EL (cell line): ENCODE measurements around the gene APEX1.
"Not testable (repeated sequence)": the region's sequence is repeated elsewhere in the genome, so short reads cannot be mapped to it uniquely, and the experiment has no call there.

Experiments used
- DNase-seq: peaks from one replicate; pipeline ENCODE4 v3.0.0-alpha.2; 2016

The APEX1 gene

GRCh38 chr14:20436363-20436755 lies 18.7 kb upstream of the APEX1 start:
- DNase-seq = peak; percentile 80

GRCh38 chr14:20438664-20439063 lies 16.4 kb upstream of the APEX1 start:
- DNase-seq = no peak

- DNase-seq = no peak
These were observed 14.6 kb upstream of the APEX1 start for GRCh38 chr14:20440465-20440864.

- DNase-seq = no peak
These were observed 14.1 kb upstream of the APEX1 start for GRCh38 chr14:20440882-20441281.

GRCh38 chr14:20441461-20441860 lies 13.6 kb upstream of the APEX1 start:
- no peak for DNase-seq

- DNase-seq = not testable (repeated sequence)
These were observed 11.4 kb upstream of the APEX1 start for GRCh38 chr14:20443650-20444049.

GRCh38 chr14:20446889-20447288 lies 8.1 kb upstream of the APEX1 start:
- DNase-seq = no peak

GRCh38 chr14:20452831-20453230 lies 2.2 kb upstream of the APEX1 start:
- DNase-seq = not testable (repeated sequence)

- DNase-seq = peak; percentile 83
These were observed 602 bp downstream of the APEX1 start for GRCh38 chr14:20455355-20456300.

GRCh38 chr14:20456971-20457370 lies 1.9 kb downstream of the APEX1 start:
- DNase-seq = no peak

- DNase-seq = no peak
These were observed 3.2 kb downstream of the APEX1 start for GRCh38 chr14:20458031-20458789.

GRCh38 chr14:20460458-20461224 lies 5.6 kb downstream of the APEX1 start:
- DNase-seq = no peak

GRCh38 chr14:20461225-20462141 lies 6.5 kb downstream of the APEX1 start, which contains the start of gene PIP4P1:
TSS of gene PIP4P1 (minus strand) at chr14:20461434. CDS start at chr14:20461325, 109 bp downstream.
- DNase-seq = peak; percentile 100

GRCh38 chr14:20468764-20469241 lies 13.8 kb downstream of the APEX1 start:
- DNase-seq = no peak

- DNase-seq = peak; percentile 91
These were observed 14.3 kb downstream of the APEX1 start, which contains the start of gene PNP for GRCh38 chr14:20469242-20469889. TSS of gene PNP (plus strand) at chr14:20469406. CDS start at chr14:20469525, 119 bp downstream.

GRCh38 chr14:20469890-20470602 lies 15.0 kb downstream of the APEX1 start:
- peak; percentile 76 for DNase-seq

- peak; percentile 29 for DNase-seq
These were observed 15.5 kb downstream of the APEX1 start for GRCh38 chr14:20470603-20470901.

GRCh38 chr14:20472536-20473169 lies 17.6 kb downstream of the APEX1 start:
- DNase-seq = no peak

- no peak for DNase-seq
These were observed 21.8 kb downstream of the APEX1 start for GRCh38 chr14:20476776-20477175.
